HG02970 (cell line): ENCODE measurements around the gene RBM38.
"Not testable (repeated sequence)": the region's sequence is repeated elsewhere in the genome, so short reads cannot be mapped to it uniquely, and the experiment has no call there.

ENCODE experiments used
- ATAC-seq: cut with Tn5 transposase; IDR thresholded peaks from one replicate; pipeline ENCODE4 v1.9.1; 2021; ENCODE audit warnings: mild to moderate bottlenecking, moderate library complexity, moderate number of reproducible peaks; ENCODE audit not compliant: unreplicated experiment, low FRiP score

Gene RBM38

GRCh38 chr20:57390604-57391438 is at the start of gene RBM38:
TSS of gene RBM38 (plus strand) at chr20:57391396. CDS start at chr20:57391582, 186 bp downstream.
- peak; percentile 70 for ATAC-seq

GRCh38 chr20:57341663-57342062 is 49.5 kb upstream of the RBM38 start:
- ATAC-seq = no peak

DNA sequence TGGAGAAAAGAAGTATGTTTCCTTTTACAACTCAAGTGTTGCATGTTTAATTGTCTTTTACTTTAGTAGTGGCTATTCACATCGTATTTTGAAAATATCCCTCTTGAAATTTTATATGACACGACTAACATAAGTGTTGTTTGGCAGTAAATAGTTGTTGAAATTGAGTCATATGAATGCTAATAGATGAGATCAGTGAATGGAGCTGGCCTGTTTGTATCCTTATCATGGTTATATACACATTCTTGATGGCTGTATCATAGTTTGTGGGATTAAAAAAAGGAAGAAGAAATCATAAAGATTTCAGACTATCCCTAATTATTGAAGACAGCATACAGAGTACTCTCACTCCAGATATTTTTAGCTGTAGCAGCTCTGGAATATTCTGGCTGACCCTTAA is 48.4 kb upstream of the RBM38 start:
- no peak for ATAC-seq

- ATAC-seq = no peak
Measured at GRCh38 chr20:57346477-57346876, 44.7 kb upstream of the RBM38 start.

DNA sequence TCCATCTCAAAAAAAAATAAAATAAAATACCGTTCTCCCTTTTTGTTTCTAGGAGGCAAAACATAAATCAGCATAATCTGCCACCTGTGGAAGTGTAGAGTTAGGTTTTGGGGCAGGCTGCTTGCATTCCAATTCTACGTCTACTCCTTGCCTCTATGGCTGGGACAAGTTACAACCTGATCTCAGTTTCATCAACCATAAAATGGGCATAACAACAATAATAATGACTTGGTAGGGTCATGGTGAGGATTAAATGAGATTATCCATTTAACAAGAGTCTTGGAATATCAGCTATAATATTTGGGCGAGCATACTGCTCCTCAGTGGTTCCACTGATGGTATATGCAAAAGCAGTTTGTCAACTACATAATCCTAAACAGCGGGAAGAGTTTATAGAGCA is 43.8 kb upstream of the RBM38 start:
- no peak for ATAC-seq

GRCh38 chr20:57348200-57348921 is 42.8 kb upstream of the RBM38 start:
- ATAC-seq = not testable (repeated sequence)

GRCh38 chr20:57348922-57349574 is 42.1 kb upstream of the RBM38 start:
- ATAC-seq = not testable (repeated sequence)

DNA sequence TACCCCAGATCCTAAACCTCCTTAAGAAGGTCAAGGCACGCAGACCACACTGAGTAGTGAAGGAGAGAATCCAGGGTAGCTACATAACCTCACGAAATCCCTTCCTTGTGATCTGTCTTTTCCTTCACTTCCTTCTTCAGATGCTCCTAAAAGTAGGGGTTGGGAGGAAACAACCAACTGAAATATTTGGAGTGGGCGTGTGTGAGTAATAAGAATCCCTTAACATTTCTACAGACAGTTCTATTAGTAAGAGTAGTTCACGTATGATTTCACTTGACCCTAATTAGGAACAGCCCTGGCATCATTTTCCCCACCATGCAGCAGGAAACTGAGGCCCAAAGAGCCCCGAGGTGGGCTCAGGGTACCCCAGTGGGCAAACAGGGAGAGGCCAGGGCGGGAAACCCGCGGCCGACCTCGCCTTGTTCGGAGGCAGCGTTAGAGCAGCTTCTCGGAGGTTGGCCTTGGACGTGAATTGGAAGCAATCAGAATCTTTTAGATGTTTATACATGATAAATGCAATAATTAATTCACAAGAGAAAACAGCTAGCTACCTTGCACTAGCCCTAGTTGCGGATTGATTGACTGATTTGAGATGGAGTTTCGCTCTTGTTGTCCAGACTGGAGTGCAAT is 41.0 kb upstream of the RBM38 start:
- no peak for ATAC-seq

- not testable (repeated sequence) for ATAC-seq
Measured at GRCh38 chr20:57350726-57351041, 40.5 kb upstream of the RBM38 start.

- peak; percentile 72 for ATAC-seq
Measured at GRCh38 chr20:57351042-57351783, 40.0 kb upstream of the RBM38 start, which contains the start of gene RAE1. TSS of gene RAE1 (plus strand) at chr20:57351255. CDS start at chr20:57354039, 2,784 bp downstream.

DNA sequence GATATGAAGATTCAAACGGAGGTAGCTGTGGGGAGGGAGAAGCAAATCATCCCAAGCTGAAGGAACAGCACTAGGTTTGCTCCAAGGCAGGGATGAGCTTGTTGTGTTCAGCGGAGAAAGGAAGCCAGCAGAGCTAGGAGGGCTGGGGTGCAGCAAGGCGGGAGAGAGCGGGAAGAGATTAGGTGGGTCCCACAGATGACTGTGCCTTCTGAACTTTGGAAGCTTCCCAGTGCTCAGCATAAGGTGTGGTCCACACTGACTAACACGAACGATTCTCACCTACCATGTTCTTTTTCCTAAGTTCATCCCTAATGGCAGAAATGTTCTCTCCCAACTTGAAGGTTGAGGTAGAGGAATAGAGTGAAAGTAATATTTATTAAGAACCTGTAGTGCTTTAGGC is 38.9 kb upstream of the RBM38 start:
- ATAC-seq = no peak

- ATAC-seq = no peak
Measured at GRCh38 chr20:57353351-57353750, 37.8 kb upstream of the RBM38 start.

GRCh38 chr20:57361517-57361916 is 29.7 kb upstream of the RBM38 start:
- ATAC-seq = no peak

GRCh38 chr20:57364451-57364850 is 26.7 kb upstream of the RBM38 start:
- ATAC-seq = no peak

- ATAC-seq = no peak
Measured at GRCh38 chr20:57369596-57369995, 21.6 kb upstream of the RBM38 start.

DNA sequence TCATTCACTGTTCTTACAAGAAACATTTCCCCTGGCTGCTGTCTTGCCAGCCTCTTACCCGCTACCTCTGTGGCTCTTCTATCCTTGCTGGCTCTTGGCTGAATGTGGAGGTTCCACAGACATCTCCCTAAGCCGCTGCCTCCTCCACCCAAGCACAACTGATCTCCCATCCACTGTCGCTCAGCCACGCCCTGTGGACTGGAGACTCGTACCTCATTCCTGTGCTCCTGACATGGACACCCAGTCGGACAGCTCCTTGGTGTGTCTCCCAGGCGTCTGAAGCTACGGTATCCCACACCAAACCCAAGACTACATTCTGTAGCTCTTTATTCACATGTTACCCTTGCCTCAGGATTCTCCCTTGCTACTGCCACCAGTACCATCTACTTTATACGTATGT is 20.9 kb upstream of the RBM38 start:
- ATAC-seq = no peak

- no peak for ATAC-seq
Measured at GRCh38 chr20:57371363-57371762, 19.8 kb upstream of the RBM38 start.

- no peak for ATAC-seq
Measured at GRCh38 chr20:57372157-57372556, 19.0 kb upstream of the RBM38 start.

GRCh38 chr20:57372581-57373350 is 18.4 kb upstream of the RBM38 start:
- no peak for ATAC-seq
